HEK293T (cell line): ENCODE results near the gene NOXA1.
"Not testable (repeated sequence)": the region's sequence is repeated elsewhere in the genome, so short reads cannot be mapped to it uniquely, and the experiment has no call there.

Experiments
- CTCF ChIA-PET: fragments of 350-600 bp; formaldehyde crosslinking; extraction: SDS; loops from one replicate; lab custom pipeline; 2021; ENCODE audit warnings: antibody characterized with exemption, inconsistent platforms; lab: Yijun Ruan, JAX
- POLR2A ChIA-PET: fragments of 350-600 bp; formaldehyde crosslinking; extraction: SDS; loops from one replicate; lab custom pipeline; 2020; ENCODE audit warnings: antibody characterized with exemption, inconsistent platforms; lab: Yijun Ruan, JAX
- DNase-seq: peaks from one replicate; pipeline ENCODE4 v3.0.0; 2012; ENCODE audit warnings: mixed read lengths; ENCODE audit errors: extremely low spot score
- ARNT ChIP-seq: fragments of 450-650 bp; IDR thresholded peaks from 2 replicates; pipeline ENCODE4 v1.6.1; 2017; ENCODE audit warnings: mild to moderate bottlenecking
- BHLHE40 ChIP-seq: fragments of 450-650 bp; IDR thresholded peaks from 2 replicates; pipeline ENCODE4 v1.6.1; 2016; ENCODE audit warnings: mild to moderate bottlenecking, moderate library complexity, borderline replicate concordance
- CTBP1 ChIP-seq: fragments of 450-650 bp; IDR thresholded peaks from 2 replicates; pipeline ENCODE4 v1.6.1; 2016; ENCODE audit warnings: borderline replicate concordance
- ELF4 ChIP-seq: fragments of 450-650 bp; IDR thresholded peaks from 2 replicates; pipeline ENCODE4 v1.6.1; 2017; ENCODE audit warnings: antibody characterized with exemption
- FOXA1 ChIP-seq: fragments of 450-650 bp; IDR thresholded peaks from 2 replicates; pipeline ENCODE4 v1.6.1; 2016; ENCODE audit warnings: mild to moderate bottlenecking
- FOXK2 ChIP-seq: fragments of 450-650 bp; IDR thresholded peaks from 2 replicates; pipeline ENCODE4 v1.6.1; 2016; ENCODE audit warnings: mild to moderate bottlenecking
- FOXM1 ChIP-seq: fragments of 450-650 bp; IDR thresholded peaks from 2 replicates; pipeline ENCODE4 v1.6.1; 2017; ENCODE audit warnings: mild to moderate bottlenecking, borderline replicate concordance
- HDGF ChIP-seq: fragments of 450-650 bp; IDR thresholded peaks from 2 replicates; pipeline ENCODE4 v1.6.1; 2017; ENCODE audit warnings: antibody characterized with exemption, borderline replicate concordance
- L3MBTL2 ChIP-seq: fragments of 450-650 bp; conservative IDR thresholded peaks from 2 replicates; pipeline ENCODE4 v1.6.1; 2016; ENCODE audit warnings: mild to moderate bottlenecking
- LEF1 ChIP-seq: fragments of 450-650 bp; IDR thresholded peaks from 2 replicates; pipeline ENCODE4 v1.6.1; 2017; ENCODE audit warnings: mild to moderate bottlenecking, borderline replicate concordance
- NFRKB ChIP-seq: fragments of 450-650 bp; IDR thresholded peaks from 2 replicates; pipeline ENCODE4 v1.6.1; 2016; ENCODE audit warnings: mild to moderate bottlenecking, moderate library complexity
- PKNOX1 ChIP-seq: fragments of 450-650 bp; IDR thresholded peaks from 2 replicates; pipeline ENCODE4 v1.6.1; 2016
- SP1 ChIP-seq: fragments of 450-650 bp; IDR thresholded peaks from 2 replicates; pipeline ENCODE4 v1.6.1; 2017
- SUZ12 ChIP-seq: fragments of 450-650 bp; IDR thresholded peaks from 2 replicates; pipeline ENCODE4 v1.6.1; 2016; ENCODE audit warnings: mild to moderate bottlenecking
- TARDBP ChIP-seq: fragments of 450-650 bp; IDR thresholded peaks from 2 replicates; pipeline ENCODE4 v1.6.1; 2016
- ZNF384 ChIP-seq: fragments of 450-650 bp; IDR thresholded peaks from 2 replicates; pipeline ENCODE4 v1.6.1; 2016

NOXA1 gene

GRCh38 chr9:137406085-137406760 is 17.0 kb upstream of the NOXA1 start:
- TF ChIP-seq ELF4 (no peak), NFRKB (no peak), FOXM1 (no peak)
- ChIA-PET POLR2A (no interaction called here), CTCF (interaction anchor here (0.6 kb wide), 1 partner anchor 124 kb away, joined by 3 read pairs; no protein-coding TSS in a partner anchor)
- no peak for DNase-seq

GRCh38 chr9:137406876-137407589 is 16.2 kb upstream of the NOXA1 start:
- TF ChIP-seq FOXK2 (no peak), FOXA1 (no peak), ZNF384 (no peak), LEF1 (no peak), SUZ12 (no peak), NFRKB (no peak), TARDBP (no peak), PKNOX1 (no peak)
- POLR2A ChIA-PET: no interaction called here
- CTCF ChIA-PET: no interaction called here
- DNase-seq: peak; percentile 81

- no peak for DNase-seq
- TF ChIP-seq ELF4 (no peak), NFRKB (no peak), BHLHE40 (no peak), FOXA1 (no peak), FOXM1 (no peak), L3MBTL2 (no peak), HDGF (no peak), ZNF384 (no peak), PKNOX1 (no peak), SUZ12 (no peak), ARNT (no peak), CTBP1 (no peak), TARDBP (no peak), LEF1 (no peak), SP1 (no peak), FOXK2 (no peak)
- CTCF ChIA-PET: no interaction called here
- POLR2A ChIA-PET: interaction anchor here (1.8 kb wide), 1 partner anchor 15 kb away, joined by 5 read pairs; the partner anchor contains the start of genes EXD3 and NOXA1
Observed at GRCh38 chr9:137407590-137408300, 15.4 kb upstream of the NOXA1 start.

GRCh38 chr9:137408651-137409405 is 14.4 kb upstream of the NOXA1 start:
- CTCF ChIA-PET: interaction anchor here (0.6 to 1.6 kb wide), 2 partner anchors 122 to 169 kb away, joined by 3 to 5 read pairs; no protein-coding TSS in a partner anchor
- TF ChIP-seq PKNOX1 (no peak), SUZ12 (no peak)
- POLR2A ChIA-PET: interaction anchor here (1.8 kb wide), 1 partner anchor 14 kb away, joined by 5 read pairs; the partner anchor contains the start of genes EXD3 and NOXA1
- DNase-seq: no peak

- no peak for DNase-seq
- TF ChIP-seq HDGF (no peak), ELF4 (no peak), NFRKB (no peak), LEF1 (no peak), FOXM1 (no peak), CTBP1 (no peak), ARNT (no peak), FOXA1 (no peak), SUZ12 (no peak), TARDBP (no peak), ZNF384 (no peak), PKNOX1 (no peak), FOXK2 (no peak), SP1 (no peak)
- ChIA-PET POLR2A (interaction anchor here (1.8 kb wide), 1 partner anchor 14 kb away, joined by 5 read pairs; the partner anchor contains the start of genes EXD3 and NOXA1), CTCF (interaction anchor here (1.6 kb wide), 1 partner anchor 122 kb away, joined by 5 read pairs; no protein-coding TSS in a partner anchor)
Observed at GRCh38 chr9:137409515-137409914, 13.7 kb upstream of the NOXA1 start.

GRCh38 chr9:137410236-137410890 is 12.8 kb upstream of the NOXA1 start:
- CTCF ChIA-PET: interaction anchor here (1.6 kb wide), 1 partner anchor 123 kb away, joined by 5 read pairs; no protein-coding TSS in a partner anchor
- POLR2A ChIA-PET, DNase-seq: not testable (repeated sequence)
